HG02763 (cell line): ENCODE data around the gene ARL15.

Source experiments
- ATAC-seq: cut with Tn5 transposase; IDR thresholded peaks from one replicate; pipeline ENCODE4 v1.9.1; 2021; ENCODE audit warnings: mild to moderate bottlenecking, moderate library complexity; ENCODE audit not compliant: unreplicated experiment

Gene ARL15

DNA sequence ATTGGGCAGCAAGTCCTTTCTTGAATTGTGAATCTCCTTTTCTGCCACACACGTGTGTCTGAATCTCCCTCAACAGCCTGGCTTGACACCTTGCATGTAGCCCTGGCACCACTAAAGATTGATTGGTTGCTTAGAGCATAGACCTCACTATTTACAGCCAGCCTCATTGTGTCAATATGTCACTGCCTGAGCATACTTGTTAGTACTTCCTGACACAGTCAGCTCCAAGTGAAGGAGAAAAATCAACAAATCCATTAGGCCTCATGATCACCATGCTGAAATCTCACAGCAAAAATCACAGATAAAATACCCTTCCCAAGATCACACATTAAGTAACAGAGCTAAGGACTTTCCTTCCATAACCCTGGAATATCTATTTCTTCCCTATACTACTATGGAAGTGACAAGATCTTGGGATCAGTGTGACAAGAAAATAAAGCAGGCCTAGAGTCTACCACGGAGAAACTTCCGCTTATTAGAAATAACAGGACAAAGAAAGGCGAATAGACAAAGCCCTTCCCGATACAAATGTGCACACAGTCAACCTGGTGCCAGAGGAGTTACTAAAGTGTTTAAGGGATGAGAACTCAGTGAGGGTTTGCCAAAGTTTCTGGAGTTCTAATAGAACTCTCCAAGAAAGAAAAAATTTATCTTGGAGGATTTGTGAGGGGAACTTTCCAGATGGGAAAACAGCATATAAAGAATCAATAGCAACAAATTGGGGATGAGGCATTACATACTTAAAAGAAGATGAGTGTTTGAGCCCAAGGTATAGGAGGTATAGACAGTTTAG is 5.6 kb upstream of the ARL15 start:
- no peak for ATAC-seq

DNA sequence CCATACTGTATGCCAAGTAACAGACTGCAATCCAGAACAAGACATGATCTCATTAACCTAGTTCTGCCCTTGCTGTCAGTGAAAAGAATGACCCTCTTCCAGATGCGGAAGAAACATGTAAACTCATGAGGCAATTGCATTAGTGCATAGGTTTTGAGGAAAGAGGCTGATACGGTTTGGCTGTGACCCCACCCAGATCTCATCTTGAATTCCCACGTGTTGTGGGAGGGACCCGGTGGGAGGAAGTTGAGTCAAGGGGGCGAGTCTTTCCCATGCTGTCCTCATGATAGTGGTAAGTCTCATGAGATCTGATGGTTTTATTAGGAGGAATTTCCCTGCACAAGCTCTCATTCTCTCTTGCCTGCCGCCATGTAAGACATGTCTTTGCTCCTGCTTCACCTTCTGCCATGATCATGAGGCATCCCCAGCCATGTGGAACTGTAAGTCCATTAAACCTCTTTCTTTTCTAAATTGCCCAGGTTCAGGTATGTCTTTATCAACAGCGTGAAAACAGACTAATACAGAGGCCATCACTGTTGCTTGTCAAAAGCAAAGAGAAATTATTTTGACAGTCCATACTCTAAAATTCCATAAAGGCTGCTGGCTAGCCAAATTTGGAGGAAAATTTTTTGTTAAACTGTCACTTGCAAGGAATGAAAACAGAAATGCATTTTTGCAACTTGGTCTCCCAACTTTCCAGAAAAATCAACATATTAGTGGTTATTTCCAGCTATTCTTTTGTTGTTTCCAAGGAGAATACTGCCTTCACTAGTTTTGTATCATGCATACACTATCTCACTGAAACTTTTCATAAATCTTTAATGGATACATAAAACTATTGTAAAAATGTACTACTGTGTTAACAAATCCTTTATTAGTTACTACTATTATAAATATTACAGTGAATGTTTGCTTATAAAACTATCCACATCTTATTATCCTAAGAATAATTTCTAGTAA is 3.2 kb upstream of the ARL15 start:
- no peak for ATAC-seq

DNA sequence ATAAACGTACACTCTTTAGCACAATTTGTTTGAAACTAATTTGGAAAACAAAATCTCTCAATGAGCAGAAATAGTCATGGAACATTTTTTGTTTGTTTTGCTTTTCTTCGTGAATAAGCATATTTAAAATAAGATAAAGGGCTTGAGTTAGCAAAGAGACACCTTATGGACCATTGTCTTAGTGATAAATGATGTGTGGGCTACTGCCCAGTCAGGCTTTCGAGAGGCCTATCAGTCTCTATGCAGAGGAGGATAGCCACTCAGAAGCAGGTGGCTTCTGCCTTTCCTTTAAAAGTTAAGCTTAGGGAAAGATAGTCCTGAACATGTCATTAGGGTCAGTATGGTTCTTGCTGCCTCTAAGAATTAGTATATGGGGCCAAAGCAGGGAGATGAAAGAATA is 2.1 kb upstream of the ARL15 start:
- no peak for ATAC-seq

DNA sequence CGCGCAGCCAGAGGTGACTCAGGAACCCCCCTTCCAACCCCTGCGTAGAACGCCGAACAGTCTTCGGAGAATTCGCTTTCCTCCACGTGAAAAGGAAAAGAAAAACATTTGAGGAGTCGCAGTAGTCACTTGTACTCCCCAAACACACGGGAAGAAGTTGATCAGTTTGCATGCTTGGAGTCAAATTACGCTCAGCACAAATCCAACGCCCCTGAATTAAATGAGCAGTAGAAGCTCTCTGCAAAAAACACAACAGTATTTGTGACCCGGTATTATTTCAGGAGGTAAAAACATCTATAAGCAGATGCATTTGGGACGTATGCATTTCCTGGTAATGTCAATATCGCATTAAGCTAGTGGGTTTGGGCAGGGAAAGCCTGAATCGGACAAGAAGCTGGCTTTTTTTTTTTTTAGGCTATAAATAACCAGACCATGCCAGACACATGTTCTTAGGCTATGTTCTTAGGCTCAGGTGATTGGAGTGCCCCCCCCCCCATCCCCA is 854 bp upstream of the ARL15 start:
- ATAC-seq = no peak

DNA sequence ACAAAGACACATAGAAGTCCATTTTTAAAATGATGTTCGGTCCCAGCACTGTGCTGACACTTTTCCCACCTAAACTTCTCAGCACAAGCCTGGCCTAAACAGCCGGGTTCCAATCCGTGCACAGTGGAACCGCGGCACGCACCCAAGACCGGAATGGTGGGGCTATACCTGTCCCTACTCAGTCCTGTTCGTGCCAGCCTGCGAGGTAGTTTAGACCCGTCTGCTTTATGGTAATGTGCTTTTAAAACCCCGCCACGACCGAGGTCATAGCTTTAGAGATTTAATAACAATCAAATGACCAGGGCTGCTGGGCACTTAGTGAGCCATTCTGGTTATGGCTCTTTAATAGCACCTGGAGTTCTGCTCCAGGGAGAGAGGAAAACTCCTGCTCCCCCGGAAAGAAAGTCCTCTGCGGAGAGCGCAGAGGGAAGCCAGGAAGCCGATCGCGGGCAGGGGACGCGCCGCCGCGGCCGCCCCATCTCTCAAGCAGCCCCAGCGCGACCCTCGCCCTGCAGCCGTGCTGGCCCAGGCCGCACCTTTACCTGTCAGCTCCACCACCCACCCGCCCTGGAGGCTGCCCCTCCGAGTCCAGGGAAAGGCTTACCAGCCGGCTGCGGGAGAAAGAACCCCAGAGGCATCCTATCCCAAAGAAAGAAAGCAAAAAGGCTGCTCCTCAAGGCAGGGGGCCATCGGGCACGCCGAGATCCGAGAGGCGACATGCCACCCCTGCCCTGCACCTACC is 511 bp downstream of the ARL15 start:
- peak; percentile 15 for ATAC-seq

DNA sequence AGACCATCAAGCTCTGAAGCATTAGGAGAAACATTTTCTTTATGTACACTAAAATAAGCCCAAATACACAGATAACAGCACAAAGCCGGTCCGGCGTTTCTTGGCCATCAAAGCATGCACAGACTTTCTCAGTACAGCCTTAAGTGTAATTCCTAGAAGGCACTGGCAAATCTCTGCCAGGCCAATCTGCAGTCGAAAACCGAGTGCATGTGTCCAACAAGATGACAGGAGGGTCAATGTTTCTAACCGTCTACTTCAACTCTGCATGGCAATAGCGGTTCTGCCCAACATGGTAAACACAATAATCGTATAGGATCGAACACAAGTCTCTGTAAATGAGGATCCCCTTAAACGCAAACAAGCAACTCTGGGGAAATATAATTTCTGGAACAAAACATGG is 1.1 kb downstream of the ARL15 start:
- no peak for ATAC-seq

DNA sequence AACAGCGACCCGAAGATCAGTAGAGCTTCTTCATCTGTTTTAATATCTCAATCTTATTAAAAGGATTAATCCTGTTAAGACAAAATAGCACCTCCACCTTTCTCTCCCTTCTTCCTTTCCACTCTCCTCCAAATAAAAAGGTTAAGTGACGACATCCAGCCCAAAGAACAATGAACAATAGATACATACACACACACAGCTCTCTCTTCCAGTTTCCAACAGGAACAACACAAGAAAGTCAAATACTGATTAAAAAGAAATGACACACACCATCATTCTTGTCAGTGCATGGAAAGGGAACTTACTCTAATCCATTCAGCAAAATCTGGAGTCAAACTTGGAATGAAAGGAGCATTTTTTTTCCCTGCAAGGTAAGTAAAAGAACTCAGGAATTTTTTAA is 2.8 kb downstream of the ARL15 start:
- no peak for ATAC-seq

DNA sequence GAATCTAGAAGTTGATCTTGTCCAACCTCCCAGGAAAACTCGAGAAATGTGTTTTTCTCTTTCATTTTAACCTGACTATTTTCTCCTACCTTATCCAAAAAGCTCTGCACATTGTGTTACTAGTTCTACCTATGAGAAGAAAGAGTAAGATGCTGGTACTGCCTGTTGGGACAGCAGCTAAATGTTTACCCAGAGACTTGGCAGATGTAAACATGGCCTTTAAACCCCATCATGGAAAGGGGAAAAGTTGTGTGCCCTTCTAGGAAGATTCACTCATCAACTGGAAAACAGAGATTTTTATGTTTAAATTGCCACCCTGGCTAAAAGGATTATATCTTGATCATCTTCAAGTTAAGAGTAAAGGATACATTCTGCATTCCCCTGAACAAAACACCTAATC is 3.5 kb downstream of the ARL15 start:
- no peak for ATAC-seq

DNA sequence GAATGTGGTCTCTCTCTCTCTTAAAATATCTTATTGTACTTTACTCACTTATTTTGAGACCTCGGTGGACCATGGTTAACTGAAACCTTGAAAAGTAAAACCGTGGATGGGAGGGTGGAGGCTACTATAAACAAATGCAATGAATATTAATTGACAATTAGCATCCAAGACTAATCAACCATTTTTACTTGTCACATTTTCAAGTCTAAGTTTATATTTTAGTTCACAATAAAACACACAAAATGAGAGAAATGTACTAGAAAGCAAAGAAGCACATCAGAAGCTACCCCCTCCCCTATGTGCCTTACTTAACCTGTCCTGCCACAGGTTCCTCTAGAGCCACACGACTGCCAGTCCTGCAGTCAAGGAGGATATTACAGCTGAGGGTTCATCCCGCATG is 4.6 kb downstream of the ARL15 start:
- ATAC-seq = no peak

DNA sequence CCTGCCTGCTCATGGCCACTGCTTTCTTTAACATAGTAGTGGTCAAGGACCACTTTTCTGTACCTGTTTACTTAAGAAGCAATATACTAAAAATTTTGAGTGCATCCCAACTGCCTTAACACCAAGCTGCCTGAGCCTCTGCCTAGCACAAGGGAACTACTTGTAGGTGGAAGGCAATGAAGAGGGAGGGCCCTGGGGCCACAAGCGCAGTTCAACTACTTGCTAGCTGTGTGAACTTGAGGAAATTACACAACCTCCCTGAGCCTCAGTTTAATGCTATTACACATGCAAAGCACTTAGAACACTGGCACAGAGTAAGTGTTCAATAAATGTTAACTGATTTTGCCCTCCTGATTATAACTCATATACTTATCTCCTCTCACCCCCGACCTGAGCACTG is 6.3 kb downstream of the ARL15 start:
- ATAC-seq = no peak

DNA sequence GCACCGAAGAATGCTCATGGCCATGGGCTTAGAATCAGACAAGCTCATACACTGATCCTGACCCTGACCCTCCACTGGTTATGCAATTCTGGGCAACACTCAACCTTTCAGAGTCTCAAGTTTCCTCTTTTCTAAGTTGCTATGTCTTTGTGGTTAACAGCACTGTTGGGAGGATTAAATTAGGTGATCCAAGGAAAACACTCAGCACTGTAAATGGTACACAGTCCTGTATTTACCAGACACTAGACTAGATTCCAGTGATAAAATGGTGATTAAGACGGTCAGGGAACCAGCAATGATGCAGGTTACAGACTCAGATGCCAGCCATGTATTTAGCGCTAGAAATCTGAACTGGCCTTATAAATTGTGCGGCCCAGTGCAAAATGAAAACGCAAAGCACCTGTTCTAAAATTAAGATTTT is 8.1 kb downstream of the ARL15 start:
- no peak for ATAC-seq

DNA sequence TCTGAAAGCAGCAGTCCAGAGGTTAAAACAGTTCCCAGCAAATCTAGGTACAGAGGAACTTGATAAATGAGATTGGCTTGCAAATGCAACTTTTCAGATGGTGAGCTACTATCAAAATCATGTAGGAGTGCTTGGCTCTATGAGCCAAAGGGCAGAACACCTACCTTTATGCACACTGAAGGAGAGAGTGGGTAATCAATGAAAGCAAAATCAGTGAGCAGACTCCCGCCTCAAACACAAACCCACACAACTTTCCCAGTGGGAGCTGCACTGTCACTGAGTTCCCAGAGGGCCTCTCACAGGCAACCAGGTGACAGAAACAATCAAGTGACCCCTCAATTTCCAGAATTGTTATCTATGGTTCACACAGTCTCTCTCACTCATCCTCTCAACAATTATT is 8.5 kb downstream of the ARL15 start:
- no peak for ATAC-seq

DNA sequence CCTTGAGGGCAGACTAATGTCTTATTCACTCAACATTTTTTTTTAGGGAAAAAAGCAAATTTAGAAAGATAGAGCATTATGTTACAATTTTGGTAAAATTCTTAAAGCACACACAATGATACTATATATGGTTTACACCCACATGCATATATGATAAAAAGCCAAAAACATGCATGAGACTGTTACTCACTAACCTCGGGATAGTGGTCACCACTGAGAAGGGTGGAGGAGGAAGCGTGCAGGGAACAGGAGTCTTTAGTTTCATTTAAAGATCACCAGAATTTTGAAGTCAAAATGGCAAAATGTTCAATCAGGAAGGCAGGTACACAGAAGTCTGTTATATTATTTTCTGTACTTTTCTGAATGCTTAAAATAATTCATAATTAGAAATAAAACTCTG is 9.2 kb downstream of the ARL15 start:
- no peak for ATAC-seq

DNA sequence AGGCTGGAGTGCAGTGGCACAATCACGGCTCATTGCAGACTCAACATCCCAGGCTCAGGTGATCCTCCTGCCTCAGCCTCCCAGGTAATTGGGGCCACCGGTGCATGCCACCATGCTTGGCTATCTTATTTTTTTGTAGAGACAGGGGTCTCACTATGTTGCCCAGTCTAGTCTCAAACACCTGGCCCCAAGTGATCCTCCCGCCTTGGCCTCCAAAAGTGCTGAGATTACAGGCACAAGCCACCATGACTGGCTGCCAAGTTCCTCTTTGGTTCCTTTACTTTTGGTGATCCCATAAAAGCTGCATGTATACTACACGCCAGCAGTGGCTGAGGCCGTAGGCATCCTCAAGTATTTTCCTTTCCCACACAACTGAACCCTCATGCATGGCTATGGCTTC is 11.4 kb downstream of the ARL15 start:
- no peak for ATAC-seq

DNA sequence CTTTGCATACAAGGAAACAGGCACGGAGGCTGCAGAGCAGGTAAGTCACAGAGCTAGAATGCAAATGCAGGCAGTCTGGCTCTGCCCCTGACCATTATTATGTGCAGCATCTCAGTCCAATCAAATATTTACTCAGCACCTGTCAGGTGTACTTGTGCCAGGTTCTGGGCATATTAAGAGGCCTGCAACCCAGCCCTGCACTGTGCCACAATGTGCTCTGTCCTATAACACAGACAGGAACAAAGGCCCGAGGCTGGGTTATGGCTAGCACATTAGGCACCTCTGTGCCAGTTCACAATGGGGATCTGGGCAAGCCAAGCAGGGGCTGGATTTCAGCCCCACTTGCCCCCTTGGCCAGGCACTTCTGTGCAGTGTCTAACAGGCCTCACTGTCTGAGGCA is 14.0 kb downstream of the ARL15 start:
- ATAC-seq = no peak

DNA sequence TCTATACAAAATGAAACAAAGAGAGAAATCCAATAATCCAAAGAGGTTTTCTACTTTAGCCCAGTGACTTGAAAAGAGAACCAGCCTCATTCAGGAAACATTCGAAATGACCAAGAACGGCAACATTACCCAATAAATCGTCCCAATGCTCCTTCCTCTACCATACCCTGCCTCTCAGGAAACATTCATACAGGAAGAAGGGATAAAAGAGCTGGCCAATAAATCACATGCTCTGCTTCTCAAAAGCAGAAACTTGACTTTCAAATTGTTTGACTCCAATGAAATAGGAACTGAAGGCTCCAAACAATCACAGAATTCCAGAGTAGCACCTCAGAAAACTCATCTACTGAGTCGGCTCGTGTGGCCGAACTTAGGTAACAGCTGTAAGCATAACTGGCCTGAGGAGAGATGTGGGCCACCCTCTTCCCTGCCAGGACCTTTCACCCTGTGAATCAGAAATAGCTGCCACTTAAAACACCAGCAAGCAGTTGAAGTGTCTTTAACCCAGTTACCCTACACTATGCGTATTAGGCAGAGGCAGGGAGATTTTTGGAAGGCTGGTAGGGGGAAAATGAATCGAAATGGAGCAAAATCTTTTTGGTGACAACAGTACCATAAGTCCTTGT is 14.6 kb downstream of the ARL15 start:
- ATAC-seq = no peak

DNA sequence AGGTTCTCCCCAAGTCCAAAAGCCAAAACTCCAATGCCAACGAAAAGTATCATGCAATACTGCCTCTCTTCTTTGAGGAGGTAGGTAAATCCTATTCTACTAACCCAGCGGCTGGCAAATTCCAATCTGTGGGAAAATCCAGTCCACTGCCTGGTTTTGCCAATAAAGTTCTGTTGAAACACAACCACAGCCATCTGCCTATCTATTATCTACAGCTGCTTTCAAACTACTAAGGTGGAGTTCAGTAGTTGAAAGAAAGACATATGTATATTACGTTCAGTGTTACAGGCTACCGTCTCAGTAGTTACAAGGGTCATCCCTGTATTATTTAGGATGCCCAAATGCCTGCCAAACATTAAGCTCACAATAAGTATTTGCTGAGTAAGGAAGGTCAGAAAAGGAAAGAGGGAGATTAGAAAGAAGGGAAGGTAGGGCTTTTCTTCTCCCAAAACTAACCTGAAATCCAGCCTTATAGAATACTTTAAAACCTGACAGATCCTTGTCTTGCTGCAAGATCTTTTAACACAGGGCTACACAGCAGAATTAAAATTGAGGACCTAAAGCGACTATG is 16.2 kb downstream of the ARL15 start:
- ATAC-seq = no peak

DNA sequence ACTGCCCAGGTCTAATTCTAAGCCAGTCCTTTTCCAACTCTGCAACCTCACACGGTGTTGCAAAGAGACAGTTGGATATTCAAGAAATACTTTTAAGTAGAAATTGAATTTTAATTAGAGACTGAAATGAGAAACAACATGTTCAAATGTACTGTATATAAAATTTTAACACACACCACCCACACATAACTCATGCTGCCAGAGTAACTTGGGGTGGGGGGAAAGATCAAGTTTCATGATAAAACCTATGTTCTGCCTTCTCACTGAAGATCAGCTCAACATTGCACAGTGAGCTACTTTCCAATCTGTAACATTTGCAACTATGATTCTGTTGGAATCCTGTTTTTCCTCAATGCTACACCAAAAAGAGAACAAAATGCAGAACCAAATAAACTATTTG is 17.5 kb downstream of the ARL15 start:
- no peak for ATAC-seq

DNA sequence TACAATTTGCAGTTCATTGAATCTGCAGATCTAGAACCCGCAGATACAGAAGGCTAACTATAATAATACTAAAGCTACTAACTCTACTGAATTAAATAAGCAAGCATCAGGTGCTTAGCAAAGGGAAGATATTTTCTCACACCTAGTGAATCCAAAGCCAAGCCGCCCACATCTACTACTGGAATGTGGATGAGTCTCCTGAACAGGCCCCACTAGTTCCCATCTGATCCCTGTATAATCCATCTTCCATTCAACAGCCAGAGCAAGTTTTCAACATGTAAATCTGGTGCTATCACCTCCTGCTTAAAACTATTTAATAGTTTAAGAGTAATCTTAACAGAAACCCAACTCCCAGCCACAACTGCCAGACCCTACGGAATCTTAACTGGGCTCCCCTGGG is 18.9 kb downstream of the ARL15 start:
- ATAC-seq = no peak

DNA sequence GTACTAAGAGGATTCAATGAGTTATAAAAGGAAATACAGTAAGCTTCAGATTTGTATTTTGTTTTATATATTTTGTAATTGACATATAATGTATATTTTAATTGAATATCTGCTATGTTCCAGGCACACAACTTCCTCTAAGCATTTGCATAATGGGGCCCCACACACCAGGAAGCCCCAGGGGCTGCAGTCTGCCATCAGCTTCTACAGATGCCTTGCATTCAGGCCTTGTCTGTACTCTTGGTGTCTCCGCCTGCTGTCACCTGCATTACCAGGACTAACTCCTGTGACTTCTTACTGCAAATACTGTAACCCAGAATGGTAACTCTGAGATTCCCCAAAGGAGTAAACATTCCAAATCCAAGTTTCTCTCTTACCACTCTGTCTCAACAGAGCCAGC is 20.6 kb downstream of the ARL15 start:
- ATAC-seq = no peak
